RWPE2 (cell line): ENCODE measurements around the gene GUCA2B.

Source experiments
- ATAC-seq: fragments of 200-7000 bp; cut with Tn5 transposase; 3 replicates; pipeline ENCODE4 v1.9.1; 2021; ENCODE audit warnings: low read depth
- DNase-seq: peaks from one replicate; pipeline ENCODE4 v3.0.0-alpha.2; 2020; ENCODE audit warnings: low spot score
- H3K27ac ChIP-seq: fragments of 450-650 bp; 2 replicates; pipeline ENCODE4 v1.5.1; 2017; ENCODE audit warnings: mild to moderate bottlenecking; ENCODE audit not compliant: poor library complexity, severe bottlenecking
- H3K27me3 ChIP-seq: fragments of 250-450 bp; sonication (Bioruptor Pico); 2 replicates; pipeline ENCODE4 v1.5.1; 2021; ENCODE audit warnings: mild to moderate bottlenecking, moderate library complexity; ENCODE audit not compliant: insufficient read depth, poor library complexity, severe bottlenecking
- H3K36me3 ChIP-seq: fragments of 250-450 bp; sonication (Bioruptor Pico); 2 replicates; pipeline ENCODE4 v1.5.1; 2020; ENCODE audit warnings: low read depth, mild to moderate bottlenecking, moderate library complexity
- H3K4me1 ChIP-seq: fragments of 250-450 bp; sonication (Bioruptor Pico); 2 replicates; pipeline ENCODE4 v1.5.1; 2021; ENCODE audit warnings: mild to moderate bottlenecking, moderate library complexity; ENCODE audit not compliant: insufficient read depth, poor library complexity, severe bottlenecking
- H3K4me3 ChIP-seq: fragments of 250-450 bp; sonication (Bioruptor Pico); 2 replicates; pipeline ENCODE4 v1.5.1; 2021; ENCODE audit warnings: mild to moderate bottlenecking, moderate library complexity; ENCODE audit not compliant: severe bottlenecking
- H3K9me3 ChIP-seq: fragments of 250-450 bp; sonication (Bioruptor Pico); 2 replicates; pipeline ENCODE4 v1.5.1; 2021; ENCODE audit warnings: mild to moderate bottlenecking, moderate library complexity; ENCODE audit not compliant: severe bottlenecking
- CTCF ChIP-seq: fragments of 450-650 bp; IDR thresholded peaks from one replicate; pipeline ENCODE4 v1.5.1; 2017; ENCODE audit warnings: mild to moderate bottlenecking, moderate library complexity; ENCODE audit not compliant: poor library complexity, severe bottlenecking

Gene GUCA2B

GRCh38 chr1:42155362-42155761 is 2.2 kb downstream of the GUCA2B start:
- no peak overlapping the region for H3K27ac ChIP-seq

GRCh38 chr1:42157667-42158066 is 4.5 kb downstream of the GUCA2B start:
- Histone ChIP-seq H3K9me3 (no peaks in the 10 kb centered on the region), H3K4me1 (no peaks in the 10 kb centered on the region), H3K4me3 (no peak overlapping the region), H3K27ac (no peak overlapping the region), H3K27me3 (no peaks in the 10 kb centered on the region), H3K36me3 (no peaks in the 10 kb centered on the region)
- ATAC-seq: no peak
- no peak for TF ChIP-seq CTCF
- DNase-seq: no peak

More at GRCh38 chr1:42155362-42155761, 2.2 kb downstream of the GUCA2B start:
- H3K27me3 ChIP-seq: no peaks in the 10 kb centered on the region
- H3K4me3 ChIP-seq: no peak overlapping the region
- no peaks in the 10 kb centered on the region for H3K36me3 ChIP-seq
- no peaks in the 10 kb centered on the region for H3K4me1 ChIP-seq
- DNase-seq: no peak
- H3K9me3 ChIP-seq: no peaks in the 10 kb centered on the region
- ATAC-seq: no peak
- no peak for TF ChIP-seq CTCF

- no peak for ATAC-seq
- no peak for DNase-seq
- no peak for TF ChIP-seq CTCF
- no peaks in the 10 kb centered on the region for H3K4me1 ChIP-seq
- no peaks in the 10 kb centered on the region for H3K9me3 ChIP-seq
- H3K4me3 ChIP-seq: no peak overlapping the region
- H3K27me3 ChIP-seq: no peaks in the 10 kb centered on the region
- no peaks in the 10 kb centered on the region for H3K36me3 ChIP-seq
- H3K27ac ChIP-seq: no peak overlapping the region
Measured at GRCh38 chr1:42158189-42158588, 5.0 kb downstream of the GUCA2B start.

- no peak for DNase-seq
- no peaks in the 10 kb centered on the region for H3K9me3 ChIP-seq
- no peak overlapping the region for H3K27ac ChIP-seq
- peaks cover 11% of the 10 kb centered on the region for H3K4me1 ChIP-seq
- H3K36me3 ChIP-seq: no peaks in the 10 kb centered on the region
- H3K27me3 ChIP-seq: no peaks in the 10 kb centered on the region
- no peak for TF ChIP-seq CTCF
- no peak for ATAC-seq
- H3K4me3 ChIP-seq: no peak overlapping the region
Measured at GRCh38 chr1:42162181-42162580, 9.0 kb downstream of the GUCA2B start.

GRCh38 chr1:42163114-42163513 is 9.9 kb downstream of the GUCA2B start:
- Histone ChIP-seq H3K36me3 (no peaks in the 10 kb centered on the region), H3K27ac (no peak overlapping the region), H3K9me3 (no peaks in the 10 kb centered on the region), H3K4me1 (peaks cover 11% of the 10 kb centered on the region), H3K4me3 (no peak overlapping the region), H3K27me3 (no peaks in the 10 kb centered on the region)
- TF ChIP-seq CTCF: no peak
- DNase-seq (no peak), ATAC-seq (no peak)
